ENCODE results near the gene SHC1.

SHC1 gene

GRCh38 chr1:154970631-154971340, at the start of gene SHC1:
SHC1 (minus strand) TSS chr1:154970747; CDS start chr1:154970526, 221 bp downstream.
- no peak for DNase-seq (ENCODE audit: low read depth)

DNA sequence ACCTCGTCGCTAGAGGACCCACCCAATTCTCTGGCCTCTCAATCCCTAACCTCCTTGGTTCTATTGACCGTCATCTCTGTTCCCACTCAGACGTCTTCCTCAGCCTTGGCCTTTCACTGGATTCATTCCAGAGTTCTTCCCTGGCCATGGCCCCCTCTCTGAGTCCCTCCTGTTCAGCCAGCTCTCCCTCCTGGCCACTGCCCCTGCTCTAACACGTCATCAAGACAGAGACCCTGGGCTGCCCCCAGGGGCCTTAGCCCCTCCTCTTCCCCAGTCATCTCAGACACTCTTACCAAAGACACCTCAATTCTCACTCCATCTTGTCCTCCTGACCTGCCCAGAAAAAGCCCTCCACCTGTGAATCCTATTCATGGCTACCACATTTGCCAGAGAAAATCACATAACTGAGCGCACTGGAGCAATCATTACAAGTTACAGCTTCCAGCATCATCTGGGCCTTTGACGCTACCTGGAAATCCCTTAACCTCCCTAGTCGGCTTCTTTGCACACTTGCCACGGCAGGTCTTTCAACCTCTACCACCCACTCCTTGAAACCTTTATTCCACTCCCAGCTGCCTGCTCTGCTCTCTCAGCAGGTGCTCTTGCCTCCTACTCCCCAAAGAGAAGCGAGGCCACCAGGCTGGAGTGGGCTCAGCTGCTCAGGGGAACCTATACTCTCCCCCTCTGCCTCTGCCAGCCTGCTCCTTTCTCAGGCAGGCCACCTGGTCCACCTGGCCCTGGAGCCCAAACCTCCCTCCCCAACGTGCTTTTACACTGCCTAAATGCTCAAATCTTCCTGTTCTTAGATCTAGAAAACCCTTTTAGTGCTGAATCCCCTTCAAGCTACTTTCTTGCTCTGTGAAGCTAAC, 49.1 kb upstream of the SHC1 start:
- no peak for DNase-seq (ENCODE audit: low read depth)

- no peak for DNase-seq (ENCODE audit: low read depth)
Observed at GRCh38 chr1:155018617-155019348, 48.2 kb upstream of the SHC1 start.

- DNase-seq (ENCODE audit: low read depth), result no peak
Observed at GRCh38 chr1:155017946-155018316, 47.4 kb upstream of the SHC1 start.

DNA sequence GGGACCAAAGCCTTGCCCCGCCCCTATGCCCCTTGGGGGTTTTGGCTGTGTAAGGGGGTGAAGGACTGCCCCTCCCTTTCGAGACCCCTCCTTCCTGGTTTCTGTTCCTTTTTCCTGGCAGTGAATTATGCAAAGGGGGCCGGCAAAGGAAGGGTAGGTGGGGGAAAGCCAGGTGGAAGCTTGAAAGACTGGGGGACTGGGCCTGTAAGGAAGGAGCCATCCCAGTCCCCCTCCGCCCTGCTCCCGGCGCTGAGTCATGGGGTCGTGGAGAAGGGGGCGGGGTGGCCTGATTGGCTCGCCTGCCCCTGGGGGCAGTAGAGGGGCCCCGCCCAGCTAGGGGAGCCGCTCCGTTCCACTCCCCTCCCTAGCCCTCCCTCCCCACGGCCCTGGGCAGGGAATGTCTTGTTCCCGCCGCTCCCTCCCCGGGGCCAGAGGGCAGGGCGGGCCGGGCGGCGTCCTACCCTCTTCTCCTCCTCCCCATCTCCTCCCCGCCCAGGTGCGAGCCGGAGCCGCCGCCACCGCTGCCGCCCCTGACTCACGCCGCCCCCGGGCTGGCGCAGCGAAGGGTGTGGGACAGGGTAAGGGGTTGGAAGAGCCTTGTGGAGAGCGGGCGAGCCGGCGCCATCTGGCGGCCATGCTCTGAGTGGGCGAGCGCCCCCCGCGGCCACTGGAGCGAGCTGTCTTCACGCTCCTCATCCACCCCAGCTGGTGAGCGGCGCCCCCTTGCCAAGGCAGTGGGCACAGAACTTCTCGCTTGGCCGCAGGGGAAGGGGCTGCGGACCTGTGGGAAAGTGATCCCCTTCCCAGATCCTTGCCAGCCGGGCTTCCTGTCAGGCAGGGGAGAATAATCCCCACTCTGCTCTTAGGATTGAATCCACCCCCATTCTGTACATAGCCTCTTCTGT, 46.7 kb upstream of the SHC1 start:
- peak; percentile 80 for DNase-seq (ENCODE audit: low read depth)

DNA sequence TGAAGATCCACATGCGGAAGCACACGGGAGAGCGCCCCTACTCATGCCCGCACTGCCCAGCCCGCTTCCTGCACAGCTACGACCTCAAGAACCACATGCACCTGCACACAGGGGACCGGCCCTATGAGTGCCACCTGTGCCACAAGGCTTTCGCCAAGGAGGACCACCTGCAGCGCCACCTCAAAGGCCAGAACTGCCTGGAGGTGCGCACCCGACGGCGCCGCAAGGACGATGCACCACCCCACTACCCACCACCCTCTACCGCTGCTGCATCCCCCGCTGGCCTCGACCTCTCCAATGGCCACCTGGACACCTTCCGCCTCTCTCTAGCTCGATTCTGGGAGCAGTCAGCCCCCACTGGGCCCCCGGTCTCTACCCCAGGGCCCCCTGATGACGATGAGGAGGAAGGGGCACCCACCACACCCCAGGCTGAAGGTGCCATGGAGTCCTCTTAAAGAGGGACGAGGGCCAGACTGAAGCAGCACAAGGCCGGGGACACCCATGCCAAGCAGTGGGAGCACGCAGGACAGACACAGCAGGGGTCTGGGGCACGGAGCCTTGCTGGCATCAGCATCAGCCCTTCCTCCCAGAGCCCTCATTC, 45.8 kb upstream of the SHC1 start:
- no peak for DNase-seq (ENCODE audit: low read depth)

DNA sequence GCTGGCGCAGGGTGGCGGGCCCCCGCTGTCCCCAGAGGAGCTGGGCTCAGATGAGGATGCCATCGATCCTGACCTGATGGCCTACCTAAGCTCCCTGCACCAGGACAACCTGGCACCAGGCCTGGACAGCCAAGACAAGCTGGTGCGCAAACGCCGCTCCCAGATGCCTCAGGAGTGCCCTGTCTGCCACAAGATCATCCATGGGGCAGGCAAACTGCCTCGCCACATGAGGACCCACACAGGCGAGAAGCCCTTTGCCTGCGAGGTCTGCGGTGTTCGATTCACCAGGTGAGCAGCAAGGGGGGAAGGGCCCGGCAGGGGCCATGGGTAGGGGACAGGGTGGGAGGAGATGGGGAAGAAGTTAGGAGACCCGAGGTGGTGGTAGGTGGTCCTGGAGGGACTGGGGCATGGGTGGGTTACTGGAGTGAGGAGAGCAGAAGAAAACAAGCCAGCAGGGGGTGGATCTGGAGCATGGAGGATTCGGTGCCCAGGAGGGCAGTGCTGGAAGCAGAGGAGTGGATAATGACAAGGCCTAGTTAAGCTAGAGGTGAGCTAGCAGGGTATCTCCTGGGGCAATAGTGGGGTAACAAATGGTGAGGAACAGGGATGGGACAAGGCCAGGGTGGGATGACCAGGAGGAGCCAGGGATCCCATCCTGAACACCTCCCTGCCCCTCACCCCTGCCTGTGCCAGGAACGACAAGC, 45.1 kb upstream of the SHC1 start:
- DNase-seq (ENCODE audit: low read depth), result no peak

GRCh38 chr1:155014709-155015508, 44.4 kb upstream of the SHC1 start:
- no peak for DNase-seq (ENCODE audit: low read depth)

DNA sequence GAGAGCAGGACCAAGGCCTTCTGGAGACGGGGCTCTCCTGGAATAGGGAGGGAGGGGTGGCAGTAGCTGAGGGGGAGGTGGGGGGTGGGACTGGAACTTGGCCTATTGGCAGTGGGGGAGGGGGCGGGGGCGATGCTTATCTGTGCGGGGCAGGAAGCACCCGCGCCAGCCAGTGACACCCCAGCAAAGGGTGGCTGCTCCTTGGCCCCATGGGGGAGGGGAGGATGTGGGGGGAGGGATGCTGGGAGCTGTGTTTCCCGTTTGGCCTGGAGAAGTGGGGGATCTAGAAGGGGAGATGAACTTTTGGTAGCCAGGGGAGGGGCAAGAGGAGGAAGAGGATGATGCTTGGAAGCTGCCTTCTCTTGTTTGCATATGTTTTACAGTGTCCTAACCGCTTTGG, 43.1 kb upstream of the SHC1 start:
- no peak for DNase-seq (ENCODE audit: low read depth)

- DNase-seq (ENCODE audit: low read depth), result no peak
Observed at GRCh38 chr1:155012776-155013602, 42.4 kb upstream of the SHC1 start.

DNA sequence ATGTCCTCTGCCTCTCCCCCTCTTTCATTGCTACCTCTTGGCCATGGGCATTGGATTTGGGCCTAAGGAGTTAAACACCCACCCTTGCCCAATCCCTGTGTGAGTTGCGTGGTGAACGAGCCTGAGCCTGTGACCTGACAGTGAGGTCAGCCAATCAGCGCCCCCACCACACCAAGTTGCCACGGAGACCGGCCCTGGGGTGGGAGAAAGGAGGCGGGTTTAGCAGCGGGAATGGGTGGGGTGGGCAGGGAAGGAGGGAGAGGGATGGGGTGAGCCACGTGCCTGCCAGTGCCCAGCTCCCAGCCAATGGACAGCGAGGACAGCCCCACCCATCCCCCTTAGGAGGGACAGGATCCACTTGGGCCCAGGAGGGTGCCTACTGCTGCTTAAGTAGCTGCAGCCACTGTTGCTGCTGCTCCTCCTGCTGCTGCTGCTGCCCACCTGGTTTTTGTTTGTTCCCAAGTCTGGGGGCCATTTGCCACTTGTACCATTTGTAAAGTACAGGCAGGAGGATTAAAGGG, 41.5 kb upstream of the SHC1 start:
- no peak for DNase-seq (ENCODE audit: low read depth)

GRCh38 chr1:155011437-155012025, 41.0 kb upstream of the SHC1 start:
- no peak for DNase-seq (ENCODE audit: low read depth)

DNA sequence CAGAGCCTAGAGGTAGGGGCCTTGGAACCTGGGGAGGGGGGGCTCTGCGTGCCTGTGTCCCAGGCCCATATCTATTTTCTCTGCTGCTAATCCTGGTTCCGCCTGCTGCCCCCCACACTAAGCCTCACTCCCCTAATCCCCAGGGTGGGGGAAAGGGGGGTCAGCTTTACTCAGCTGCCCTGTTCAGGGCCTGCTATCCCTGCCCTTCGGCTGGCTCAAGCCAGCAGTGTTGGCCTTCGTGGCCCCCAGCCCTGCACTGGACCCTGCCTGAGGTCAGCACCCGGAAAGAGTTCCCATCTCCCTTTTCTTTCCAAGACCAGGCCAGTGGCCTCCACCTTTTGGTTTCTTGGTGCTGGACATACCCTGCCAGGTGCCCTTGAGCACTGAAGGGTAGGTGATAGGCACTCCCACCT, 40.5 kb upstream of the SHC1 start:
- no peak for DNase-seq (ENCODE audit: low read depth)

DNA sequence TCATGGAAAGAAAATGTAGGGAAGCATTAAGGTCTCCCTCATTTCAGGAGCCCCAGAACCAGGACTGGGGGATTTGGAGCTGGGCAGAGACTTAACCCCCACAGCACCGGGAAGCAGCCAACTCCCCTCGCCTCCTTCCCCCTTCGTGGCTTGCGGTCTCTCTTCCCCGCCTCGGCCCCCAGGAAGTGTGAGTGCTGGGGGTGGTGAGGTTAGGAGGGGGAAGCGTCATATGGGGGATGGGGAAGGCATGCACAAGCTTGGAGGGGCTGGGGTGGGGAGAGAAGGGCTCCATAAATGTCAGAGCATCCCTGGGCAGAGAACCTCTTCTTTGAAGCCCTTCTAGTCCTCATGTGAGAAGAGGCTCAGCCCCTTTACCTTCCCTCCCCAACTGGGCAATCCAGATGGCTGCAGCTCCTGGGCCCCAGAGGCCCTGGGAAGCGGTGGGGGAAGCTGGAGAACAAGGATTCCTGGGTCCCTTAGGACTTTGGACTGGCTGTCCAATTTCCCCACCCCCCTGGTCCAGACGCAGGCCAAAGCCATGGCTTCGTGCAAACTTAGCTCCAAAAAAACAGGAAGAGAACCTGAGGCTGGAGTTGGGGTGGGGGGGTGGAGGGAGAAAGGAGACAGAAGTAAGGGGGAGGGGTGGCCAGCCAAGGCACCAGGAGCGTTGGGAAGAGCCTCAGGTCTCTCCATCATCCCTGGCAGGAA, 39.8 kb upstream of the SHC1 start:
- DNase-seq (ENCODE audit: low read depth), result no peak

DNA sequence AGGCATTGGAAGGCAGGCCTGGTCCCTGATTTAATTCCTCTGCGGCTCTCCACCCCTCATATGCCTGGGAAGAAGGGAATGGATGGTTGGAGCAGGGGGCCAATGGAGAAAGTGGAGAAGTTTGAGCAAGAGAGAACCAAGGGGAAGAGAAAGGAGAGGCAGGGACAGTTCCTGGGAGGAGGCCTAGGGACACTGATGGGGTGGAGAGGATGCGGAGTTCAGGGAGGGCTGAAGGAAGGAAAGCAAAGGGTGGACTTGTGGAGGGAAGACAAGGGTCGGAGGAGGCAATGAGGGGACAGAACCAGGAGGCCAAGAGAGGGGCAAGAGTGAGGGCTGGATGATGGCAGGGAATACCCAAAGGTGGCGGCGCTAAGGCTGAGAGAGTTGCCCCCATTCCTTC, 39.2 kb upstream of the SHC1 start:
- DNase-seq (ENCODE audit: low read depth), result no peak

- no peak for DNase-seq (ENCODE audit: low read depth)
Observed at GRCh38 chr1:155009221-155009711, 38.7 kb upstream of the SHC1 start.
